H9 (cell line): Measurements from ENCODE around the gene MYOM1. TPM values are rescaled to one million over a fixed set of nuclear protein-coding genes. Genes with fewer than 3 reads are reported as not detected.

Experiments used
- total RNA-seq: library from RNA; stranded (reverse); gene quantifications from 2 replicates; pipeline ENCODE4 v1.2.1, GENCODE V29; 2021

Gene MYOM1
- total RNA-seq, 1 experiment from 2014 or later = 0.17 TPM

Other genes starting within 250 kb of the MYOM1 start
- 9.2 and 9.9 TPM in 2 replicates for gene LPIN2, start 206.8 kb downstream of the MYOM1 start, total RNA-seq
- gene MYL12A, start 27.8 kb upstream of the MYOM1 start, total RNA-seq = 279 and 284 TPM in 2 replicates
- gene MYL12B, start 42.2 kb upstream of the MYOM1 start, total RNA-seq = 166 and 180 TPM in 2 replicates
- 251 and 261 TPM in 2 replicates for gene TGIF1, start 230.2 kb upstream of the MYOM1 start, total RNA-seq